Small intestine (tissue), 7 donors: ENCODE results near the gene PKDREJ. TPM values are rescaled to one million over a fixed set of nuclear protein-coding genes. Genes with fewer than 3 reads are reported as not detected.
A peak's percentile ranks its signal among the peaks of the same experiment; 100 is the strongest.

ENCODE experiments used
- DNase-seq, 2 donors: peaks; one replicate each; pipeline versions ENCODE4 v3.0.0 to v3.0.0-alpha.2; 2013
- FAIRE-seq: peaks from 2 replicates; lab custom pipeline; 2012; peaks lifted over from hg19 to GRCh38; lab: Jason Lieb, UNC
- H3K27ac ChIP-seq, 3 donors: one replicate each; pipeline ENCODE4 v1.5.1; 2013; ENCODE audit warnings: low read length in 2 of 3, mild to moderate bottlenecking in 2 of 3, control low read depth in 1 of 3, inconsistent platforms in 1 of 3, low read depth in 1 of 3, moderate library complexity in 1 of 3
- H3K27me3 ChIP-seq, 3 donors: one replicate each; pipeline ENCODE4 v1.6.1; 2013; ENCODE audit warnings: low read length in 3 of 3, inconsistent platforms in 1 of 3; ENCODE audit not compliant: control insufficient read depth in 3 of 3, insufficient read depth in 3 of 3
- H3K36me3 ChIP-seq, 3 donors: one replicate each; pipeline ENCODE4 v1.6.1; 2013; ENCODE audit warnings: low read length in 3 of 3, inconsistent platforms in 1 of 3, low read depth in 1 of 3, mild to moderate bottlenecking in 1 of 3, moderate library complexity in 1 of 3; ENCODE audit not compliant: control insufficient read depth in 3 of 3, insufficient read depth in 2 of 3
- H3K4me1 ChIP-seq, 3 donors: one replicate each; pipeline ENCODE4 v1.6.1; 2013; ENCODE audit warnings: low read length in 2 of 3, inconsistent platforms in 1 of 3, low read depth in 1 of 3, mild to moderate bottlenecking in 1 of 3, moderate library complexity in 1 of 3; ENCODE audit not compliant: control insufficient read depth in 3 of 3, insufficient read depth in 2 of 3
- H3K4me3 ChIP-seq, 3 donors: one replicate each; pipeline ENCODE4 v1.5.1; 2013; ENCODE audit warnings: low read length in 3 of 3, control low read depth in 1 of 3, inconsistent platforms in 1 of 3, low read depth in 1 of 3, mild to moderate bottlenecking in 1 of 3, moderate library complexity in 1 of 3
- H3K9me3 ChIP-seq, 2 donors: one replicate each; pipeline ENCODE4 v1.6.1; 2013; ENCODE audit warnings: low read depth in 1 of 2, low read length in 1 of 2; ENCODE audit not compliant: control insufficient read depth in 2 of 2, insufficient read depth in 1 of 2
- WGBS, 3 donors: extraction: QIAGEN DNeasy Blood & Tissue Kit; methylation state at CpG; one replicate each; pipeline ENCODE4 v1.1.7; 2013; 5-methylcytosine and 5-hydroxymethylcytosine counted together
- polyA plus RNA-seq, 4 donors: library from polyadenylated mRNA; stranded (reverse) in 3 of 4; unstranded in 1 of 4; fragments of 200-250 nt in 3 of 4; fragments of 120-200 nt in 1 of 4; gene quantifications; one replicate each; pipeline versions ENCODE4 v1.2.1 to v1.2.3, GENCODE V29; 2013
- donor health status: healthy with polysubstance abuse.
- donor health status: control.
- donor health status: control.
- donor health status: Bipolar disorder and iron deficiency.
- donor health status: healthy.

PKDREJ gene
- polyA plus RNA-seq, 4 donors, result 0.27 to 0.90 (median 0.27) TPM; not detected in 1

- Histone ChIP-seq H3K9me3 (peaks cover 0 to 4% of the 10 kb centered on the region in 2 donors), H3K36me3 (peaks cover 11 to 68% (median 24%) of the 10 kb centered on the region in 3 donors), H3K27ac (peak overlapping the region in 1 of 3 donors; percentile 43), H3K4me1 (peaks cover 3 to 15% (median 4%) of the 10 kb centered on the region in 3 donors), H3K4me3 (no peak overlapping the region), H3K27me3 (no peaks in the 10 kb centered on the region)
- FAIRE-seq, result no peak
- DNase-seq, result no peak
- WGBS, 3 donors, result 87 to 91% (median 87%) methylated on average over 14 of the region's 14 CpGs
Observed at GRCh38 chr22:46292732-46293131, 29.6 kb upstream of the PKDREJ start.

GRCh38 chr22:46292173-46292572, 29.0 kb upstream of the PKDREJ start:
- Histone ChIP-seq H3K4me1 (peaks cover 3 to 11% (median 4%) of the 10 kb centered on the region in 3 donors), H3K36me3 (peaks cover 14 to 74% (median 24%) of the 10 kb centered on the region in 3 donors), H3K4me3 (no peak overlapping the region), H3K27ac (peak overlapping the region in 1 of 3 donors; percentile 43), H3K9me3 (peaks cover 0 to 4% of the 10 kb centered on the region in 2 donors), H3K27me3 (no peaks in the 10 kb centered on the region)
- FAIRE-seq (no peak), DNase-seq (no peak)
- WGBS, 3 donors, result 92 to 97% (median 94%) methylated on average over 3 of the region's 3 CpGs

- no peak for FAIRE-seq
- peaks cover 0 to 7% (median 4%) of the 10 kb centered on the region in 3 donors for H3K4me1 ChIP-seq
- no peak overlapping the region for H3K27ac ChIP-seq
- H3K36me3 ChIP-seq, result peaks cover 14 to 84% (median 30%) of the 10 kb centered on the region in 3 donors
- H3K27me3 ChIP-seq, result no peaks in the 10 kb centered on the region
- DNase-seq, result no peak
- WGBS, 3 donors, result 95 to 98% (median 96%) methylated on average over 21 to 23 of the region's 23 CpGs
- H3K4me3 ChIP-seq, result no peak overlapping the region
- H3K9me3 ChIP-seq, result peaks cover 0 to 4% of the 10 kb centered on the region in 2 donors
Observed at GRCh38 chr22:46290843-46291785, 28.0 kb upstream of the PKDREJ start.

GRCh38 chr22:46290121-46290842, 27.1 kb upstream of the PKDREJ start:
- H3K27ac ChIP-seq, result peak overlapping the region in 1 of 3 donors; percentile 12
- 93 to 95% (median 95%) methylated on average over 17 of the region's 17 CpGs for WGBS, 3 donors
- peaks cover 0 to 4% of the 10 kb centered on the region in 2 donors for H3K9me3 ChIP-seq
- DNase-seq, result no peak
- H3K36me3 ChIP-seq, result peaks cover 14 to 92% (median 33%) of the 10 kb centered on the region in 3 donors
- H3K4me1 ChIP-seq, result no peaks in the 10 kb centered on the region
- H3K27me3 ChIP-seq, result no peaks in the 10 kb centered on the region
- FAIRE-seq, result no peak
- H3K4me3 ChIP-seq, result no peak overlapping the region

GRCh38 chr22:46289244-46289891, 26.2 kb upstream of the PKDREJ start:
- DNase-seq, result no peak
- H3K36me3 ChIP-seq, result peaks cover 14 to 98% (median 40%) of the 10 kb centered on the region in 3 donors
- no peaks in the 10 kb centered on the region for H3K4me1 ChIP-seq
- no peak overlapping the region for H3K27ac ChIP-seq
- no peak overlapping the region for H3K4me3 ChIP-seq
- WGBS, 3 donors, result 88 to 95% (median 94%) methylated on average over 28 to 33 of the region's 33 CpGs
- no peaks in the 10 kb centered on the region for H3K27me3 ChIP-seq
- H3K9me3 ChIP-seq, result peaks cover 0 to 4% of the 10 kb centered on the region in 2 donors
- no peak for FAIRE-seq

- Histone ChIP-seq H3K9me3 (peaks cover 0 to 4% of the 10 kb centered on the region in 2 donors), H3K36me3 (peaks cover 14 to 98% (median 44%) of the 10 kb centered on the region in 3 donors), H3K27ac (peak overlapping the region in 1 of 3 donors; percentile 43), H3K4me1 (no peaks in the 10 kb centered on the region), H3K27me3 (no peaks in the 10 kb centered on the region), H3K4me3 (no peak overlapping the region)
- no peak for DNase-seq
- FAIRE-seq, result no peak
- WGBS, 3 donors, result 90 to 91% (median 91%) methylated on average over 7 of the region's 7 CpGs
Observed at GRCh38 chr22:46288846-46289243, 25.7 kb upstream of the PKDREJ start.

- H3K27me3 ChIP-seq, result no peaks in the 10 kb centered on the region
- peak overlapping the region in 1 of 3 donors; percentile 22 for H3K4me3 ChIP-seq
- H3K27ac ChIP-seq, result peak overlapping the region in 2 of 3 donors; percentile 12 to 83
- H3K9me3 ChIP-seq, result peaks cover 0 to 4% of the 10 kb centered on the region in 2 donors
- H3K36me3 ChIP-seq, result peaks cover 13 to 94% (median 44%) of the 10 kb centered on the region in 3 donors
- 69 to 80% (median 74%) methylated on average over 23 to 24 of the region's 24 CpGs for WGBS, 3 donors
- peak in 1 of 2 donors; percentile 59 for DNase-seq
- H3K4me1 ChIP-seq, result no peaks in the 10 kb centered on the region
- FAIRE-seq, result no peak
Observed at GRCh38 chr22:46287873-46288751, 25.0 kb upstream of the PKDREJ start.
